Measurements from ENCODE around the gene SLC25A18.

SLC25A18 gene

DNA sequence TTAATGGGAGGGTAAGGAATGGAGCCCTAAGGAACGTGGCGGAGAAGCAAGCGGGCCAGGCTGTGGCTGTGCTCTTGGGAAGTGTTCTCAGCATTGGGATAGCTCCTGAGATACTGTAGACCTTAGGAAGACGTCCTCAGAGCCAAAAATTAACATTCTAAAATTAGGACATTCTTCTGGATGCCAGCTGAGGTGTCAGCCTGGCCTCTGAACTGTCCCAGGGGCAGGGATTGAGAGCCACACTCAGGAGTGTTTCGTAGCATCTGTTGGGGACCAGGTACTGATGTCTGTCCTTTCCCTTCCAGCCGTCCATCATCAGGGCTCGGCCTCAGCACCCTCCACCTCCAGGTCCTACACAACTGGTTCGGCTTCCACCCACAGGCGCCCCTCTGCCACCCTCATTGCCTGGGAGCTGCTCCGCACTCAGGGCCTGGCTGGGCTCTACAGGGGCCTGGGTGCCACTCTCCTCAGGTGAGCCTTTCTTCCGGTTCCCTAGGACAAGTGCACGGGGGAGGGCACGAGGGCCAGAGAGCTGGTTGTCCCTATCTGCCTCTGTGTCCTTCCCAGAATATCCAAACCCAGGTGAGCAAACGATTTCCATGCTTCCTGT, 23.6 kb downstream of the SLC25A18 start:
- peak in 1 of 2 donors; percentile 58 for DNase-seq
- TF ChIP-seq, protein P1, sequence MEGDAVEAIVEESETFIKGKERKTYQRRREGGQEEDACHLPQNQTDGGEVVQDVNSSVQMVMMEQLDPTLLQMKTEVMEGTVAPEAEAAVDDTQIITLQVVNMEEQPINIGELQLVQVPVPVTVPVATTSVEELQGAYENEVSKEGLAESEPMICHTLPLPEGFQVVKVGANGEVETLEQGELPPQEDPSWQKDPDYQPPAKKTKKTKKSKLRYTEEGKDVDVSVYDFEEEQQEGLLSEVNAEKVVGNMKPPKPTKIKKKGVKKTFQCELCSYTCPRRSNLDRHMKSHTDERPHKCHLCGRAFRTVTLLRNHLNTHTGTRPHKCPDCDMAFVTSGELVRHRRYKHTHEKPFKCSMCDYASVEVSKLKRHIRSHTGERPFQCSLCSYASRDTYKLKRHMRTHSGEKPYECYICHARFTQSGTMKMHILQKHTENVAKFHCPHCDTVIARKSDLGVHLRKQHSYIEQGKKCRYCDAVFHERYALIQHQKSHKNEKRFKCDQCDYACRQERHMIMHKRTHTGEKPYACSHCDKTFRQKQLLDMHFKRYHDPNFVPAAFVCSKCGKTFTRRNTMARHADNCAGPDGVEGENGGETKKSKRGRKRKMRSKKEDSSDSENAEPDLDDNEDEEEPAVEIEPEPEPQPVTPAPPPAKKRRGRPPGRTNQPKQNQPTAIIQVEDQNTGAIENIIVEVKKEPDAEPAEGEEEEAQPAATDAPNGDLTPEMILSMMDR (IDR thresholded peaks at IDR 0.05) = no peak
- Histone ChIP-seq H3K36me3 (peaks cover 17 to 27% (median 21%) of the 10 kb centered on the region in 3 donors), H3K4me3 (no peak overlapping the region), H3K27me3 (no peaks in the 10 kb centered on the region), H3K9me3 (no peaks in the 10 kb centered on the region), H3K27ac (no peak overlapping the region), H3K4me1 (no peaks in the 10 kb centered on the region)
- intact Hi-C loops (cut with DNase I; ENCODE audit: low total_unique reads) = no loop called here

DNA sequence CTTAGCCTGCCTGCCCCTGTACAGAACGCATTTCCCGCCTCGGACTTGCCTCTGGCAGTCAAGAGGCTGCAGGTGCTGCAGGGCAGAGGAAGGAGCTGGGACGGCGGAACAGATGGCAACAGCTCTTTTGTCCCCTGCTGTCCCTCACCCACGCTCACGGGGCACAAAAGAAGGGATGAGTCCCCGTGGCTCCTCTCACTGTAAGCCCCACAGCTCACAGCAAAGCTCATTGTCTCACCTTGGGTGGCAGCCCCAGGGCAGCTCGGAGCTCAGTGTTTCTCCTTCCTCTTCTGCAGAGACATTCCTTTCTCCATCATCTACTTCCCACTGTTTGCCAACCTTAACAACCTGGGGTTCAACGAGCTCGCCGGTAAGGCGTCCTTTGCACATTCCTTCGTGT, 24.3 kb downstream of the SLC25A18 start:
- no peaks in the 10 kb centered on the region for H3K27me3 ChIP-seq
- intact Hi-C loops (cut with DNase I; ENCODE audit: low total_unique reads) = no loop called here
- H3K9me3 ChIP-seq = no peaks in the 10 kb centered on the region
- no peak for DNase-seq
- H3K27ac ChIP-seq = no peak overlapping the region
- TF ChIP-seq, protein P1 (IDR thresholded peaks at IDR 0.05) = no peak
- peaks cover 24 to 34% (median 27%) of the 10 kb centered on the region in 3 donors for H3K36me3 ChIP-seq
- H3K4me1 ChIP-seq = no peaks in the 10 kb centered on the region
- H3K4me3 ChIP-seq = no peak overlapping the region

DNA sequence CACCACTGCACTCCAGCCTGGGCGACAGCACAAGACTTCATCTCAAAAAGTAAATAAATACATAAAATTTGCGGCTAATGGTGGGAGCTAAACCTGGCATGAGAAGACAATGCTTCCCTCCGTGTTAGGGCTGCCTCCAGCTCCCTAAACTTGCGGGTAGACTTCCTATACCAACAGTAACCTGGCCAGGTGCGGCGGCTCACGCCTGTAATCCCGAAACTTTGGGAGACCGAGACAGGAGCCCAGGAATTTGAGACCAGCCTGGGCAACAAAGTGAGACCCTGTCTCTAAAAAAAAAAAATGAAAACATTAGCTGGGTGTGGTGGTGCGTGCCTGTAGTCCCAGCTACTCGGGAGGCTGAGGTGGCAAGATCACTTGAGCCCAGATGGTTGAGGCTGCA, 25.3 kb downstream of the SLC25A18 start:
- no peak for DNase-seq

DNA sequence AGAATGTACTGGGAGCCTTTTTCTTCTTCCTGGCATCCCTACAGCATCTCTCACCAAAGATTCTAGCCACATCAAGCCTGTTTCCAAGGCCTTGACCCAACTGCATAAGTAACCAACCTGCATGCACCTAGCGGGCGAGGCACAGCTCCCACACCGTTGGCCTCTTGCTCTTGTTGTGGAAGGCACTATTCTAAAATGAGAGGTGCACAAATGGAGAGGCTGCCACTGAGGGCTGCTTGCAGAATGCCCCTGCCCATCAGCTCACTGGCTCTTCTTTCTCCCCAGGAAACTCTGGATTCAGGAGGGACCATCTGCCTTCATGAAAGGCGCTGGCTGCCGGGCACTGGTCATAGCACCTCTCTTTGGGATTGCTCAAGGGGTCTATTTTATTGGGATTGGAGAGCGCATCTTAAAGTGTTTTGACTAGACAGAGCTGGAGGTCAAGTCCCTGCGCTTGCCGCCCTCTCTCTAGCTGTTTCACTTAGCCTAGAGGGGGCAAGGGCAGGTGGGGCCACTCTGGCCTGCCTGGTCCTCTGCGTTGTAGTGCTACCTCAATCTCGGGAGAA, 26.6 kb downstream of the SLC25A18 start:
- H3K4me1 ChIP-seq = no peaks in the 10 kb centered on the region
- TF ChIP-seq, protein P1 (IDR thresholded peaks at IDR 0.05) = no peak
- intact Hi-C loops (cut with DNase I; ENCODE audit: low total_unique reads) = no loop called here
- no peaks in the 10 kb centered on the region for H3K9me3 ChIP-seq
- no peak overlapping the region for H3K4me3 ChIP-seq
- H3K27ac ChIP-seq = no peak overlapping the region
- H3K27me3 ChIP-seq = no peaks in the 10 kb centered on the region
- H3K36me3 ChIP-seq = peaks cover 47 to 57% (median 50%) of the 10 kb centered on the region in 3 donors
- DNase-seq = peak in 1 of 2 donors; percentile 56

More for the DNA sequence above, 25.3 kb downstream of the SLC25A18 start:
- Histone ChIP-seq H3K36me3 (peaks cover 34 to 44% (median 37%) of the 10 kb centered on the region in 3 donors), H3K4me3 (no peak overlapping the region), H3K27ac (no peak overlapping the region), H3K4me1 (no peaks in the 10 kb centered on the region), H3K27me3 (no peaks in the 10 kb centered on the region), H3K9me3 (no peaks in the 10 kb centered on the region)
- intact Hi-C loops (cut with DNase I; ENCODE audit: low total_unique reads) = no loop called here
- TF ChIP-seq, protein P1 (IDR thresholded peaks at IDR 0.05) = no peak

DNA sequence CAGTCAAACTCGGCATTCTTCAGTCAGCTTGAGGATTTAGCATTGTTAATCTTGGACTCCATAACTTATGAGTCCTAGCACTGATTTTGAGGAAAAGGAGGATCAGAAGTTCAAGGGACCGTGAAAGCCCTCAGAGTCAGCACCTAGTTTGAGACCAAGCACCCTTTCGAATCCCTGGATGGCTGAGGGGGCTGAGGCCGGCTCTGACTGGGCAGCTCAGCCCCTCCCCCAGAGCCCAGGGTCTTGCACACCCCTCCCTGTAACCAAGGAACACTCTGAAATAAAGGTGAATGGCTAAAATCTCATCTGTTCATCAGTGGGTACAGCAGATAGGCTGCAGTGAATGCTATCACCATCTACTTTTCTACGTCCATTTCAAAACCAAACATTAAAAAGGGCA, 27.3 kb downstream of the SLC25A18 start:
- peak in 1 of 2 donors; percentile 27 for DNase-seq
- intact Hi-C loops (cut with DNase I; ENCODE audit: low total_unique reads) = no loop called here

More for the DNA sequence above, 27.3 kb downstream of the SLC25A18 start:
- Histone ChIP-seq H3K27ac (no peak overlapping the region), H3K4me1 (no peaks in the 10 kb centered on the region), H3K27me3 (no peaks in the 10 kb centered on the region), H3K4me3 (no peak overlapping the region), H3K36me3 (peaks cover 54 to 64% (median 57%) of the 10 kb centered on the region in 3 donors), H3K9me3 (no peaks in the 10 kb centered on the region)
- TF ChIP-seq, protein P1 (IDR thresholded peaks at IDR 0.05) = no peak
